GM04503 (cell line): ENCODE data around the gene GABBR2.

Experiments
- DNase-seq: peaks from one replicate; pipeline ENCODE4 v3.0.0-alpha.2; 2012; ENCODE audit warnings: low read depth

Gene GABBR2

DNA sequence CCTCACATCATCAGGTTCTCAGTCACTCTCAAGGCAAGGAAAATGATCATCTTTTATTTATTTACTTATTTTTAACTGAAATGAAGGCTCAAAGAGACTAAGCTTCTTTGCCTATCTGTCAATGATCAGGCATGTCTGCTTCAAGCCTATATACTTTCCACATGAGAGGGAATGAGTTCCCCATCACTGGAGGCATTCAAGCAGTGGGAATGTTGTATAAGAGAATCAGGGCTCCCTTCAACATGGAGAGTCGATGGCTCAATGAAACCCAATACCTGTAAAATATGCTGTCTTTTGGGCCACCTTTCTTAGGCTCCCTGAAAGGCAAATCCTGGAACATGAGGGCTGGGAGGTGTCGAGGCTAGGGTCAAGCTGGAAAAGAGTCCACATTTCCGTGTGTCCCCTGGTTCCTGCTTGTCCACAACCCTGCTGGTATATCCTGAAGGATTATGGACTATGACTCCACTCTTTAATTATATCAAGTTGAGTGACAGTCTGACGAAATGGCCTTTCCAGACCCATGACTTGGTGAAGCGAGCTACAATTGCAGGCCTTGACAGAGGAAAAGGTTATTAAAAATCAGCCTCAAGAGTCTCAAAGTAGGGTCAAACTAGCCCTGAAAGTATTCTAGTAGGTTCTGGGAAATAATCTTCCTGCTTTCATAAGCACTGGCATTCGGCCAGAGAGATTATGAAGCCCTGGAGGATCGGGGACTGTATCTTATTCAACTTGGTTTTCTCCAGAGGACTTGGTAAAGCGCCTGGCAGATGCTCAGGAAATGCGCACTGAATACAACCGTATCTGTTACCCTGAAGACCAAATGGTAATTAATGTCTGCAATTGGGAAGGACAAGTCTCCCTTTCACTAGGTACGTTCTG lies 307.4 kb downstream of the GABBR2 start:
- DNase-seq = no peak

GRCh38 chr9:98399950-98400683 lies 308.6 kb downstream of the GABBR2 start:
- no peak for DNase-seq

GRCh38 chr9:98396656-98397055 lies 312.1 kb downstream of the GABBR2 start:
- no peak for DNase-seq

DNA sequence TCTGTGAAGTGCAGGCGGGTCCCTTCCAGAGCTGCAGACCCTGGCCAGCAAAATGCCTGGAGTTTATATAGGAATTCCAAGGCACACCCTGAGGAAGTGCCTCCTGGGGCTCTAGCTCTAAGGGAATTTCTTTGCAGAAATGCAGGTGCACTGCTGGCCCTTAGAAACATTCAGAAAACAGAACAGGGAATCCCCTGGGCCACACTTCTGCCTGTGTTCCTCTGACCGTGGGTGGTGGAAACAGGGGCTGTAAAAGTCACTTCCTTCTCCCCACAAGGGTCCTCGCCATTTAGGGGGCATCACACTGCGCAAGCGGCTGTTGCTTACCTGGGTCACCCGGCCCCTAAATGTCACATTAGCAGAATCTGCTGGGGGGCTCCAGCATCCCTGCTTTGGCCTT lies 312.5 kb downstream of the GABBR2 start:
- no peak for DNase-seq

- no peak for DNase-seq
Observed at GRCh38 chr9:98391867-98392266, 316.9 kb downstream of the GABBR2 start.

DNA sequence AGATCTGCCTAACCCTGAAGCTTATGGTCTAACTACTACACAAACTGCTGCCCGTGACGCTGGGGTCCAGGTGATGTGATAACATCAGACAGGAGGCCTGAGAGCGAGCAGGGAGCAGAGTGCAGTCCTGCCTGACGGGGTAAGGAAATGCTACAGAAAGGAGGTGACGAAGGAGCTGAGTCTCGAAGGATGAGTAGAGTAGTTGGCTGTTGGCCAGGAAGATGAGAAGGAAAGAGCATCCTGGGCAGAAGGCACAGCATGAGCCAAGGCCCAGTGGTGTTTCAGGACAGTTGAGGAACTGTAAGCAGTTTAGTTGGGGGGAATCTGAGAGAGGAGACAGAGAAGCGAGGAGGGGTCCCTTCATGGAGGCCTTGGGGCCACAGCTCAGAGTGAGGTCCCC lies 317.3 kb downstream of the GABBR2 start:
- no peak for DNase-seq

GRCh38 chr9:98385751-98386150 lies 323.0 kb downstream of the GABBR2 start:
- no peak for DNase-seq

DNA sequence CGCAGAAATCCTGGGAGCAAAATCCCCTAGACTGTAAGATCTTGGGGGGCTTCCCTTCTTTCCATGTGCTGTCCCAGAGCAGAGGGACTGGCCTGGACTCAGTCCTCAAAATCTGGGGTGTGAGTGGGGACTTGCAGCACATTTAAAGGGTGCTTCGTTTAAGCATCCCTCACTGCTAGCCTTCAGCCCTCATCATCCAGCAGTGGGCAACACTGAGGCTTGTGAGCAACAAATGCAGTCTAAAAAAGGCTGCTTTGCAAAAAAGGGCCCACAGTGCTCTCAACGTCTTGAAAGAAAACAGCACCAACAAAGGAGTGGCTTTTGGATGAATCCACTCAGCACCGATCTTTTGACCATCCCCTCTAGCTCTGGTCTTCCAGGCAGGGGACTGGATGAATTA lies 325.0 kb downstream of the GABBR2 start:
- DNase-seq = no peak

DNA sequence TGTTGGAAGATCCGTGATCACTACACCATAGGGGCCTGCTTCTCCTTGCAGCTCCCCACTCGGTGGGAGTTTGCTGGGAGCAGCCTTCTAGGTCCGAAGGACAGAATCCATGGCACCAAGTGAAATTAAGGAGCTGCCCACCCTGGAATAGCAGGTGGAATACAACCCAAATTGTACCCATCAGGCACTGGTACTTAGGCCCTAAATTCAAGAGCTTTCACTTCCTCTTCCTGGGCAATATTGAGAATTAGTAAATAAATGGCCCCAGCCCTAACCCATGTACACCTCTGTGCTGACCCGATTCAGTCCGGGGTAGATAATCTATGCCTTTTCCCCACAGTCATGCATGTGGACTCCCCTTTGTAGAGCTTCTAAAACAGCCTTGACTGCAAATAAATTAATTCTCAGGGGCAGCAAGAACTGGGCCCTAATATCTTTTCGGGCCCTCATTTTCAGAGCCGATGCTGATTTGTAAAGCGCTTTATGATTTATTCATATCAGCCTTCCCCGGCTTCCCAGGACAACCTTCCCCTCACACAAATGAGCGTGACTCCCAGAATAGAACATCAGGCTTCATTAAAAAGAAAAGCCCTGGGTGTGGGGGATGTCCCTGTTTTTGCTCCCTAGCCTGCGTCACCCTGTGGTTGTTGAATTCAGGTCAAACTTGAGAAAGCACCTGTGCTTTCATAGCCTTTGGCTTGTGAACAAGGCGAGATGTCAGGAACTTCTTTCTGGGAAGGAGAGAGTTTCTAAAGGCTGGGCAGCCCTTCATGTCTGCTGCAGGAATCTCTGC lies 327.2 kb downstream of the GABBR2 start:
- DNase-seq = no peak

- DNase-seq = no peak
Observed at GRCh38 chr9:98380065-98380681, 328.6 kb downstream of the GABBR2 start.

GRCh38 chr9:98379572-98379971 lies 329.2 kb downstream of the GABBR2 start:
- DNase-seq = no peak

- DNase-seq = no peak
Observed at GRCh38 chr9:98378794-98379193, 329.9 kb downstream of the GABBR2 start.

DNA sequence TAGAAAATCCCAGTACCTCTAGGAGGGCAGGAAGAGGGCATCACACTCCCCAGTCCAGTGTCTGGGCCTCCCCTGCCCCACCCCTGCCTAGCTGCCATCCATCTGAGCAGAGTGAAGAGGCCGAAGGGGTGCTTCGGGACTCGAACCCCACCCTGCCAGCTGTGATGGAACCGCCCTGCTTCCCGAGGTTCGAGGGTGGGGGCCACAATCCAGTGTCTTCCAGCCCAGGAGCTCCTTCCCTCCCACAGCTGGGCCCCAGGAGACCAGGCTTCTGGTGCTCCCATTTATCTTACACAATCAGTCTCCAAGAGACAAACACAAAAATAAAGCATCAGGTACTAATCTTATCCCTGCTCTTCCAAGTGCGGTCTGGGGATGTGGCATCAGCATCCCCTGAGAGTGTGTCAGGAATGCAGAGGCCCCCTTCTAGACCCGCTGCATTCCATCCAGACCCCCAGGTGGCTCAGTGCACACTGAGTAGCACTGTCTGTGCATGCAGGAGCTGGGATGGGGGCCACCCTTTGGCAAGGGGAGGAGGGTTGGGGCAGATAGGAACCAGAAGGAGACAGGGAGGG lies 330.4 kb downstream of the GABBR2 start:
- DNase-seq = no peak

DNA sequence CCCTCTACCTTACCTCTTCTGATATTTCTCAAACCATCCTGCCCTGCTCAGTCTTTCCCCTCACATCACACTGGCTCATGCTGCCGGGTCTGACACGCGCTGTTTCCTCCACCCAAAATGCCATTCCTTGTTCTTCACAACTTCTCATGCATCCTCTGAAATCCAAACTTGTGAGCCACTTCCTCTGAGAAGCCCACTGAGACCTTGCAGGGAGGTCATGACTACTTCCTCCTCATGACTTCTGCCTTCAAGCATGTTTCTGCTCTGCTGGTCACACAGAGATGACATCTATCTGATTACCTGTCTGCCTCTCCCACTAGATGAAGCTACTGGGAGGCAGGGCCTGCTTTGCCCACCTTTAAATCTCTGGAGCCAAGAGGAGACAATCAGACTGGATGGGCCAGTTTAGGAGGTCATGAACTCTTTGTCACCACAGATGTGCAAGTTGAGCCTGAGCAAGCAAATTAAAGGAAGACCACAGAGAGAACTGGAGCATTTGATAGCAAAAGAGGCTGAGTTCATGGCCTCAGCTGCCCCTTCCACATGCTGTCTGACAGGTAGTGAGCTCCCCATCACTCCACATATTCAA lies 333.5 kb downstream of the GABBR2 start:
- DNase-seq = peak; percentile 84

DNA sequence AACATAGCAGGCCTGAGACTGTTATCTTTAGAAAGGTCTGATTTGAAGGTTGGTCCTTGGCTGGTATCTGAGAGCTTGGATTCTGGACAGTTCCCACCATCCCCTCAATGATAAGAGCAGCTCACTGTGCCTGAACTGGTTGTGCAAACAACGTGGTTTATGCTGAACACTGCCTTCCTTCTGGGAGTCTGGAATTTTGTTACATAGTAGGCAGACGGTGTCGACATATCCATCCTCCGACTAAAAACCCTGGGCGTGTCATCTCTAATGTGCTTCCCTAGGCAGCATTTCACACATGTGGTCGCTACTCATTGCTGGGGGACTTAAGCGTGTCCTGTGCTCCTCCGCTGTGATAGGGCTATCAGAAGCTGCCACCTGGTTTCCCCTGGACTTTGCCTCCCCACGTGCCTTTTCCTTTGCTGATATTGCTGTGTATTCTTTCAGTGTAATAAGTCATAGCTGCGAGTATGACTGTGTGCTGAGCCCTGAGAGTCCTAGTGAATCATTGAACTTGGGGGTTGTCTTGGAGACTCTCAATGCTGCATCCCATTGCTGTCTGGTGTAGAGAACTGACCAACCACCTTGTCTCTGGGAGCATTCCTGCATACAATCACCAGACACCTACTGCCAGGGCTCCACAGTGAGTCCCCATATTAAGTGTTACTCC lies 334.2 kb downstream of the GABBR2 start:
- peak; percentile 86 for DNase-seq

- no peak for DNase-seq
Observed at GRCh38 chr9:98373609-98374008, 335.1 kb downstream of the GABBR2 start.

DNA sequence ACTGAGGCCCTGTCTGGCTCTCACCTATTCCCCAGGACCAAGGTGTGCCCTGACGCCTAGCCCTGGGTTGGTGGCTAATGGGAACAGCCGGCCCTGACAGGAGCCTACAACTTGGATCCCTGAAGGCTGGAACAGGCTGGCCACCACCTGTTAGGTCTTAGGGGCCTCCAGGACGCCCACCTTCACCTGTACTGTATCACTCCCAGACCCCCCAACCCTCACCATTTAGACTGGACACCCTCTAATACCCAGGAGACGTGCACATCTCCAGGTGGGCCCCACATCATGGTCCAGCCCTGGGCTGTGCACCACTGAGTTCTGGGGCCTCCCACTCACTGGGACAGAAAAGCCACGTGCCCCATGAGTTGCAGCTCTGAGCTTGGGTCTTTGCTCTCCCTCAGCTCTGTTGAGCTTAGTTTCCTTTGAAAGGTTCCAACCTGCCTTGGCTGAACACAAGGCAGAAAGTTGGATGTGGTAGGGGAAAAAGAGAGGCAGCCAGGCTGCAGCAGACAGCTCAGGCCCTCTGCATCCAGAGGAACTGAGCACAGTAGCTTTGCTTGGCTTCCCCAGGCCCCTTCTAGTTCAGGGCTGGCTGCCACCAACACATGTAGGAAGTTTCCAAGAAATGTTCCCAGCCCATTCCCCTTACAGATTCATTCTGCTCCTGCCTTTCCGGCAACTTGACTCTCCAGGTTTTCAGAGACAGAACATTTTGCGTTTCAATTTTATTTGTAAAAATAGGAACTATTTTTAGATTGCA lies 336.5 kb downstream of the GABBR2 start:
- no peak for DNase-seq

GRCh38 chr9:98370976-98371315 lies 337.8 kb downstream of the GABBR2 start:
- no peak for DNase-seq

GRCh38 chr9:98370300-98370975 lies 338.3 kb downstream of the GABBR2 start:
- no peak for DNase-seq

DNA sequence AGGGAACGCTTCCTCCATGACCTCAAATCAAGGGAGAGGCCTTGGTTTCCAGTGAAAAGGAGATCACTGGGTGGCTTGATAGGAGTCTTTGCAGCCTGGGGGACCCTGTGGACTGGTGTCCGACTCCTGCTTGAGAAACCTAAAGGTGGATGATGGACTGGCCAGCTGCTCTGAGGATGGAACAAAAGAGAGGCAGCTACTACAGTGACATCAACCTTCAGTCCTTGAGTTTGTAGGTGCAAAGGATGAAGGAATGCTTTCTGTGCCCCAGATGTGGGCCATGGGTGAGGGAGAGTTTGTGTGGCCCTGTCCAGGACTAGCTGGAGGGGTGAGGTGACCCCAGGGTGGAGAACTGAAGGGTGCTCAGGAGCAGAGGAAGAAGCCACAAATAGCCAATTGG lies 338.8 kb downstream of the GABBR2 start:
- no peak for DNase-seq
